ENCODE data around the gene LITAF. TPM values are rescaled to one million over a fixed set of nuclear protein-coding genes. Genes with fewer than 3 reads are reported as not detected.
"Not testable (repeated sequence)": the region's sequence is repeated elsewhere in the genome, so short reads cannot be mapped to it uniquely, and the experiment has no call there.

The LITAF gene
- polyA plus RNA-seq, 2 of the 4 experiments (the other 2 are of a cell fraction): 197 to 227 TPM

GRCh38 chr16:11604783-11605563, 18.3 kb upstream of the LITAF start:
- no peak overlapping the region for H3K4me3 ChIP-seq
- no peak for DNase-seq (ENCODE audit: low read depth in 1 of 2, low spot score in 1 of 2)
- no peak for FAIRE-seq
- peak overlapping the region in 1 of 2 experiments; percentile 63; a peak in 3 of 6 replicates for H3K27ac ChIP-seq
- ChIA-PET CTCF (interaction anchor here (1.2 to 1.5 kb wide), 2 partner anchors 19 to 36 kb away, joined by 3 read pairs; no protein-coding TSS in a partner anchor), POLR2A (no interaction called here)
- no peaks in the 10 kb centered on the region for H3K4me1 ChIP-seq
- WGBS (ENCODE audit: missing lambda C conversion rate): 83% methylated on average over 21 of the region's 21 CpGs
- no peaks in the 10 kb centered on the region for H3K9me3 ChIP-seq
- no peak overlapping the region for H3K4me2 ChIP-seq
- no peak for ATAC-seq
- TF ChIP-seq, protein P1, sequence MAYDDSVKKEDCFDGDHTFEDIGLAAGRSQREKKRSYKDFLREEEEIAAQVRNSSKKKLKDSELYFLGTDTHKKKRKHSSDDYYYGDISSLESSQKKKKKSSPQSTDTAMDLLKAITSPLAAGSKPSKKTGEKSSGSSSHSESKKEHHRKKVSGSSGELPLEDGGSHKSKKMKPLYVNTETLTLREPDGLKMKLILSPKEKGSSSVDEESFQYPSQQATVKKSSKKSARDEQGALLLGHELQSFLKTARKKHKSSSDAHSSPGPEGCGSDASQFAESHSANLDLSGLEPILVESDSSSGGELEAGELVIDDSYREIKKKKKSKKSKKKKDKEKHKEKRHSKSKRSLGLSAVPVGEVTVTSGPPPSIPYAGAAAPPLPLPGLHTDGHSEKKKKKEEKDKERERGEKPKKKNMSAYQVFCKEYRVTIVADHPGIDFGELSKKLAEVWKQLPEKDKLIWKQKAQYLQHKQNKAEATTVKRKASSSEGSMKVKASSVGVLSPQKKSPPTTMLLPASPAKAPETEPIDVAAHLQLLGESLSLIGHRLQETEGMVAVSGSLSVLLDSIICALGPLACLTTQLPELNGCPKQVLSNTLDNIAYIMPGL (CRISPR knock-in tag; IDR thresholded peaks at IDR 0.05; ENCODE audit: borderline replicate concordance): no peak
- no peak for TF ChIP-seq GATA3 (IDR thresholded peaks at IDR 0.05; ENCODE audit: borderline replicate concordance)
- TF ChIP-seq FOSB (CRISPR knock-in tag; IDR thresholded peaks at IDR 0.05): no peak
- no peak for TF ChIP-seq FOSL2 (IDR thresholded peaks at IDR 0.05)
- TF ChIP-seq FOSL2 (CRISPR knock-in tag; IDR thresholded peaks at IDR 0.05): no peak
- TF ChIP-seq, protein P2, sequence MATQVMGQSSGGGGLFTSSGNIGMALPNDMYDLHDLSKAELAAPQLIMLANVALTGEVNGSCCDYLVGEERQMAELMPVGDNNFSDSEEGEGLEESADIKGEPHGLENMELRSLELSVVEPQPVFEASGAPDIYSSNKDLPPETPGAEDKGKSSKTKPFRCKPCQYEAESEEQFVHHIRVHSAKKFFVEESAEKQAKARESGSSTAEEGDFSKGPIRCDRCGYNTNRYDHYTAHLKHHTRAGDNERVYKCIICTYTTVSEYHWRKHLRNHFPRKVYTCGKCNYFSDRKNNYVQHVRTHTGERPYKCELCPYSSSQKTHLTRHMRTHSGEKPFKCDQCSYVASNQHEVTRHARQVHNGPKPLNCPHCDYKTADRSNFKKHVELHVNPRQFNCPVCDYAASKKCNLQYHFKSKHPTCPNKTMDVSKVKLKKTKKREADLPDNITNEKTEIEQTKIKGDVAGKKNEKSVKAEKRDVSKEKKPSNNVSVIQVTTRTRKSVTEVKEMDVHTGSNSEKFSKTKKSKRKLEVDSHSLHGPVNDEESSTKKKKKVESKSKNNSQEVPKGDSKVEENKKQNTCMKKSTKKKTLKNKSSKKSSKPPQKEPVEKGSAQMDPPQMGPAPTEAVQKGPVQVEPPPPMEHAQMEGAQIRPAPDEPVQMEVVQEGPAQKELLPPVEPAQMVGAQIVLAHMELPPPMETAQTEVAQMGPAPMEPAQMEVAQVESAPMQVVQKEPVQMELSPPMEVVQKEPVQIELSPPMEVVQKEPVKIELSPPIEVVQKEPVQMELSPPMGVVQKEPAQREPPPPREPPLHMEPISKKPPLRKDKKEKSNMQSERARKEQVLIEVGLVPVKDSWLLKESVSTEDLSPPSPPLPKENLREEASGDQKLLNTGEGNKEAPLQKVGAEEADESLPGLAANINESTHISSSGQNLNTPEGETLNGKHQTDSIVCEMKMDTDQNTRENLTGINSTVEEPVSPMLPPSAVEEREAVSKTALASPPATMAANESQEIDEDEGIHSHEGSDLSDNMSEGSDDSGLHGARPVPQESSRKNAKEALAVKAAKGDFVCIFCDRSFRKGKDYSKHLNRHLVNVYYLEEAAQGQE (IDR thresholded peaks at IDR 0.05): no peak
- no peak for TF ChIP-seq BHLHE40 (IDR thresholded peaks at IDR 0.05; ENCODE audit: low read depth, low read length)
- TF ChIP-seq ZFP36 (IDR thresholded peaks at IDR 0.05; ENCODE audit: borderline replicate concordance, partially characterized antibody): no peak
- no peak for TF ChIP-seq CHD2 (IDR thresholded peaks at IDR 0.05; ENCODE audit: low read length, partially characterized antibody)
- TF ChIP-seq HES2 (IDR thresholded peaks at IDR 0.05): no peak
- no peak for TF ChIP-seq ESRRA (IDR thresholded peaks at IDR 0.05; ENCODE audit: borderline replicate concordance, low read length)
- TF ChIP-seq TFCP2L1 (CRISPR knock-in tag; IDR thresholded peaks at IDR 0.05): no peak
- no peak for TF ChIP-seq HDAC2 (IDR thresholded peaks at IDR 0.05)
- TF ChIP-seq TP53 (CRISPR knock-in tag; IDR thresholded peaks at IDR 0.05): no peak
- no peak for TF ChIP-seq RNF2 (IDR thresholded peaks at IDR 0.05; ENCODE audit: borderline replicate concordance, low read depth)
- no peak for TF ChIP-seq EHF (CRISPR knock-in tag; IDR thresholded peaks at IDR 0.05)
- no peak for TF ChIP-seq MAFK (IDR thresholded peaks at IDR 0.05; ENCODE audit: partially characterized antibody)
- TF ChIP-seq KDM1A (IDR thresholded peaks at IDR 0.05; ENCODE audit: low read depth): no peak
- TF ChIP-seq MAZ (IDR thresholded peaks at IDR 0.05; ENCODE audit: borderline replicate concordance, low read depth, low read length): no peak

- H3K4me2 ChIP-seq; FAIRE-seq; H3K9me3 ChIP-seq; CTCF ChIA-PET; ATAC-seq; POLR2A ChIA-PET; H3K4me1 ChIP-seq; H3K4me3 ChIP-seq; H3K27ac ChIP-seq; DNase-seq (ENCODE audit: low read depth in 1 of 2, low spot score in 1 of 2): not testable (repeated sequence)
- 92% methylated on average over 4 of the region's 4 CpGs for WGBS (ENCODE audit: missing lambda C conversion rate)
Measured at GRCh38 chr16:11604296-11604695, 17.6 kb upstream of the LITAF start.

All from A549 (cell line).